Measurements from ENCODE around the gene DCDC2.

DNA sequence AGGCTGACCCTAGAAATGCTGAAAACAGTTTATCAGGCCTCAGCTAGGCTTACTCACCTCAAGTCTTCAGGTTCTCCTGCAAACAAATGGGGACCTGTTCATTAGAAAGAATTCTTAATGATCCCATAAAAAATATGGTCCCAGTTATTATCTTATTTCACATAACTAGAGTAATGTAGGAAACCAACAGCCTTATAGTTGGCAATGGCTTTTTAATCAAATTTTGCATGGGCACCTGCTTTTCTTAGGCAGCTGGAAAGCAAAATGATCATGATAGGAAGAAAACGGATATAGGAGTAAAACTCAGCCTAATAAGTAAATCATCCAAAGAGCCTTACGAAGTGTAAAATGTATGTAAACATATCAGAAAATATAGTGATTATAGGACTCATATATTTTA lies 230.5 kb downstream of the DCDC2 start:
- TF ChIP-seq, protein P1, sequence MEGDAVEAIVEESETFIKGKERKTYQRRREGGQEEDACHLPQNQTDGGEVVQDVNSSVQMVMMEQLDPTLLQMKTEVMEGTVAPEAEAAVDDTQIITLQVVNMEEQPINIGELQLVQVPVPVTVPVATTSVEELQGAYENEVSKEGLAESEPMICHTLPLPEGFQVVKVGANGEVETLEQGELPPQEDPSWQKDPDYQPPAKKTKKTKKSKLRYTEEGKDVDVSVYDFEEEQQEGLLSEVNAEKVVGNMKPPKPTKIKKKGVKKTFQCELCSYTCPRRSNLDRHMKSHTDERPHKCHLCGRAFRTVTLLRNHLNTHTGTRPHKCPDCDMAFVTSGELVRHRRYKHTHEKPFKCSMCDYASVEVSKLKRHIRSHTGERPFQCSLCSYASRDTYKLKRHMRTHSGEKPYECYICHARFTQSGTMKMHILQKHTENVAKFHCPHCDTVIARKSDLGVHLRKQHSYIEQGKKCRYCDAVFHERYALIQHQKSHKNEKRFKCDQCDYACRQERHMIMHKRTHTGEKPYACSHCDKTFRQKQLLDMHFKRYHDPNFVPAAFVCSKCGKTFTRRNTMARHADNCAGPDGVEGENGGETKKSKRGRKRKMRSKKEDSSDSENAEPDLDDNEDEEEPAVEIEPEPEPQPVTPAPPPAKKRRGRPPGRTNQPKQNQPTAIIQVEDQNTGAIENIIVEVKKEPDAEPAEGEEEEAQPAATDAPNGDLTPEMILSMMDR (conservative IDR thresholded peaks at IDR 0.05 in 1 of 2, IDR thresholded peaks at IDR 0.05 in 1 of 2; ENCODE audit: extremely low read depth in 1 of 2, insufficient read depth in 1 of 2, low read depth in 1 of 2, low read length in 2 of 2) = no peak
- TF ChIP-seq EZH2 (IDR thresholded peaks at IDR 0.05; ENCODE audit: borderline replicate concordance, low read length) = no peak

Data from mammary epithelial cell (primary cell).